ENCODE data around the gene BCAS3.

DNA sequence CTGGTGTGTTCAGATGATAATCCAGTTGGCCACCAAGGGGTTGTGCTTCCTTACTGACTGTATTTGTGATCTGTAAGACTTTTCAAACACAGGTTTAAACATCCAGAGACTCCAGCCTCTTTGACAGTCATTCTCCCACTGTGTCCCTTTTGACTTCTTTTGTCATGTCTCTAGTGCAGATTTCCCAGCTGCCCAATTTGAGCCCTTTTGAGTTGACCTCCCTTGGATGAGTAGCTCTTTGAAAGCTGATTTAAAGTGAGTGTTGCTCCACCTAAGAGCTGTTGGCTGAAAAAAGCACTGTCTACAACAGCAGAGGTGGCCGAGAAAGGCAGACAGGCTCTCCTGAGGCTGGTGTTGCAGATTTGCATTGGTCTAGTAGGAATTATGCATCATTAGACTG, 533.6 kb downstream of the BCAS3 start:
- TF ChIP-seq, protein P1, sequence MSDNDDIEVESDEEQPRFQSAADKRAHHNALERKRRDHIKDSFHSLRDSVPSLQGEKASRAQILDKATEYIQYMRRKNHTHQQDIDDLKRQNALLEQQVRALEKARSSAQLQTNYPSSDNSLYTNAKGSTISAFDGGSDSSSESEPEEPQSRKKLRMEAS (IDR thresholded peaks at IDR 0.05) = no peak
- TF ChIP-seq HNF4G (IDR thresholded peaks at IDR 0.05) = no peak
- TF ChIP-seq, protein P2, sequence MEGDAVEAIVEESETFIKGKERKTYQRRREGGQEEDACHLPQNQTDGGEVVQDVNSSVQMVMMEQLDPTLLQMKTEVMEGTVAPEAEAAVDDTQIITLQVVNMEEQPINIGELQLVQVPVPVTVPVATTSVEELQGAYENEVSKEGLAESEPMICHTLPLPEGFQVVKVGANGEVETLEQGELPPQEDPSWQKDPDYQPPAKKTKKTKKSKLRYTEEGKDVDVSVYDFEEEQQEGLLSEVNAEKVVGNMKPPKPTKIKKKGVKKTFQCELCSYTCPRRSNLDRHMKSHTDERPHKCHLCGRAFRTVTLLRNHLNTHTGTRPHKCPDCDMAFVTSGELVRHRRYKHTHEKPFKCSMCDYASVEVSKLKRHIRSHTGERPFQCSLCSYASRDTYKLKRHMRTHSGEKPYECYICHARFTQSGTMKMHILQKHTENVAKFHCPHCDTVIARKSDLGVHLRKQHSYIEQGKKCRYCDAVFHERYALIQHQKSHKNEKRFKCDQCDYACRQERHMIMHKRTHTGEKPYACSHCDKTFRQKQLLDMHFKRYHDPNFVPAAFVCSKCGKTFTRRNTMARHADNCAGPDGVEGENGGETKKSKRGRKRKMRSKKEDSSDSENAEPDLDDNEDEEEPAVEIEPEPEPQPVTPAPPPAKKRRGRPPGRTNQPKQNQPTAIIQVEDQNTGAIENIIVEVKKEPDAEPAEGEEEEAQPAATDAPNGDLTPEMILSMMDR (IDR thresholded peaks at IDR 0.05; ENCODE audit: low read depth, low read length, missing input control) = no peak
- TF ChIP-seq, protein P3, sequence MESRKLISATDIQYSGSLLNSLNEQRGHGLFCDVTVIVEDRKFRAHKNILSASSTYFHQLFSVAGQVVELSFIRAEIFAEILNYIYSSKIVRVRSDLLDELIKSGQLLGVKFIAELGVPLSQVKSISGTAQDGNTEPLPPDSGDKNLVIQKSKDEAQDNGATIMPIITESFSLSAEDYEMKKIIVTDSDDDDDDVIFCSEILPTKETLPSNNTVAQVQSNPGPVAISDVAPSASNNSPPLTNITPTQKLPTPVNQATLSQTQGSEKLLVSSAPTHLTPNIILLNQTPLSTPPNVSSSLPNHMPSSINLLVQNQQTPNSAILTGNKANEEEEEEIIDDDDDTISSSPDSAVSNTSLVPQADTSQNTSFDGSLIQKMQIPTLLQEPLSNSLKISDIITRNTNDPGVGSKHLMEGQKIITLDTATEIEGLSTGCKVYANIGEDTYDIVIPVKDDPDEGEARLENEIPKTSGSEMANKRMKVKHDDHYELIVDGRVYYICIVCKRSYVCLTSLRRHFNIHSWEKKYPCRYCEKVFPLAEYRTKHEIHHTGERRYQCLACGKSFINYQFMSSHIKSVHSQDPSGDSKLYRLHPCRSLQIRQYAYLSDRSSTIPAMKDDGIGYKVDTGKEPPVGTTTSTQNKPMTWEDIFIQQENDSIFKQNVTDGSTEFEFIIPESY (IDR thresholded peaks at IDR 0.05) = no peak
- TF ChIP-seq GABPA (IDR thresholded peaks at IDR 0.05 in 1 of 2, conservative IDR thresholded peaks at IDR 0.05 in 1 of 2) = no peak
- TF ChIP-seq, protein P4, sequence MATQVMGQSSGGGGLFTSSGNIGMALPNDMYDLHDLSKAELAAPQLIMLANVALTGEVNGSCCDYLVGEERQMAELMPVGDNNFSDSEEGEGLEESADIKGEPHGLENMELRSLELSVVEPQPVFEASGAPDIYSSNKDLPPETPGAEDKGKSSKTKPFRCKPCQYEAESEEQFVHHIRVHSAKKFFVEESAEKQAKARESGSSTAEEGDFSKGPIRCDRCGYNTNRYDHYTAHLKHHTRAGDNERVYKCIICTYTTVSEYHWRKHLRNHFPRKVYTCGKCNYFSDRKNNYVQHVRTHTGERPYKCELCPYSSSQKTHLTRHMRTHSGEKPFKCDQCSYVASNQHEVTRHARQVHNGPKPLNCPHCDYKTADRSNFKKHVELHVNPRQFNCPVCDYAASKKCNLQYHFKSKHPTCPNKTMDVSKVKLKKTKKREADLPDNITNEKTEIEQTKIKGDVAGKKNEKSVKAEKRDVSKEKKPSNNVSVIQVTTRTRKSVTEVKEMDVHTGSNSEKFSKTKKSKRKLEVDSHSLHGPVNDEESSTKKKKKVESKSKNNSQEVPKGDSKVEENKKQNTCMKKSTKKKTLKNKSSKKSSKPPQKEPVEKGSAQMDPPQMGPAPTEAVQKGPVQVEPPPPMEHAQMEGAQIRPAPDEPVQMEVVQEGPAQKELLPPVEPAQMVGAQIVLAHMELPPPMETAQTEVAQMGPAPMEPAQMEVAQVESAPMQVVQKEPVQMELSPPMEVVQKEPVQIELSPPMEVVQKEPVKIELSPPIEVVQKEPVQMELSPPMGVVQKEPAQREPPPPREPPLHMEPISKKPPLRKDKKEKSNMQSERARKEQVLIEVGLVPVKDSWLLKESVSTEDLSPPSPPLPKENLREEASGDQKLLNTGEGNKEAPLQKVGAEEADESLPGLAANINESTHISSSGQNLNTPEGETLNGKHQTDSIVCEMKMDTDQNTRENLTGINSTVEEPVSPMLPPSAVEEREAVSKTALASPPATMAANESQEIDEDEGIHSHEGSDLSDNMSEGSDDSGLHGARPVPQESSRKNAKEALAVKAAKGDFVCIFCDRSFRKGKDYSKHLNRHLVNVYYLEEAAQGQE (IDR thresholded peaks at IDR 0.05) = no peak
- no peak for TF ChIP-seq NR2F2 (IDR thresholded peaks at IDR 0.05)
- TF ChIP-seq RXRA (IDR thresholded peaks at IDR 0.05) = no peak
- TF ChIP-seq SP1 (IDR thresholded peaks at IDR 0.05) = no peak
- no peak for TF ChIP-seq RAD21 (IDR thresholded peaks at IDR 0.05)
- no peak for TF ChIP-seq EGR1 (IDR thresholded peaks at IDR 0.05; ENCODE audit: low read depth in 2 of 2)
